ENCODE data around the gene HECA.

DNA sequence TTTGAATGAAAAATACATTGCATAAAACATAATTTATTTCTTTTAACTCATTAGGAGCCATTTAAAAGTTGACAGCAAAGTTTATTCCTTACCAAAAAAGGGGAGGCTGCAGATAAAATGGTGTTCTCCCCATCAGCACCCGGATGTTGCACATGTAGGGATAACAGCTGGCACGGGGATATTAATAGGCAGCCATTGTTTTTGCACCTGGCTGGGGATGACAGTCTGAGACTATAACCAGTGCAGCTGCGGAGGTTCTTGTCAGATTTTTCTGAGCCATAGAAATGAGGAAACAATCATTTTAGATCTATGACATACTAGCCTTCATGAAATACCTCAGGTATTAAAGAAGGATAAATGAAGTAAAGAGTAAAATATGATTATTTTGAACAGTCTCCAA, 20.1 kb upstream of the HECA start:
- TF ChIP-seq GATA2 (IDR thresholded peaks at IDR 0.05; ENCODE audit: low read depth, low read length), result no peak
- TF ChIP-seq GATA3 (IDR thresholded peaks at IDR 0.05; ENCODE audit: low read depth, low read length), result no peak

All from SH-SY5Y (cell line).